ENCODE data around the gene SERINC1. TPM values are rescaled to one million over a fixed set of nuclear protein-coding genes. Genes with fewer than 3 reads are reported as not detected.

The SERINC1 gene
- total RNA-seq, 1 donor from 2014 or later = 143 TPM

- no peaks in the 10 kb centered on the region for H3K9me3 ChIP-seq (replicated peaks)
- TF ChIP-seq CTCF (IDR thresholded peaks at IDR 0.05; ENCODE audit: borderline replicate concordance) = no peak
- no peak overlapping the region for H3K4me3 ChIP-seq
- H3K27me3 ChIP-seq (ENCODE audit: low read depth) = no peaks in the 10 kb centered on the region
- no peak for DNase-seq
- intact Hi-C loops (cut with micrococcal nuclease) = no loop called here
- H3K27ac ChIP-seq (replicated peaks) = no peak overlapping the region
- peaks cover 50% of the 10 kb centered on the region for H3K4me1 ChIP-seq
- peaks cover 82% of the 10 kb centered on the region for H3K36me3 ChIP-seq
Measured at GRCh38 chr6:122454673-122455072, 16.9 kb downstream of the SERINC1 start.

- peaks cover 29% of the 10 kb centered on the region for H3K4me1 ChIP-seq
- no peak for TF ChIP-seq CTCF (IDR thresholded peaks at IDR 0.05; ENCODE audit: borderline replicate concordance)
- no peaks in the 10 kb centered on the region for H3K9me3 ChIP-seq (replicated peaks)
- H3K4me3 ChIP-seq = no peak overlapping the region
- no peak for DNase-seq
- H3K27me3 ChIP-seq (ENCODE audit: low read depth) = no peaks in the 10 kb centered on the region
- H3K36me3 ChIP-seq = peaks cover 94% of the 10 kb centered on the region
- intact Hi-C loops (cut with micrococcal nuclease) = no loop called here
- H3K27ac ChIP-seq (replicated peaks) = no peak overlapping the region
Measured at GRCh38 chr6:122452509-122452908, 19.1 kb downstream of the SERINC1 start.

GRCh38 chr6:122449069-122449468 is 22.5 kb downstream of the SERINC1 start:
- Histone ChIP-seq H3K4me3 (no peak overlapping the region), H3K4me1 (no peaks in the 10 kb centered on the region), H3K27me3 (ENCODE audit: low read depth) (no peaks in the 10 kb centered on the region), H3K27ac (replicated peaks) (no peak overlapping the region), H3K36me3 (peaks cover 96% of the 10 kb centered on the region), H3K9me3 (replicated peaks) (no peaks in the 10 kb centered on the region)
- TF ChIP-seq CTCF (IDR thresholded peaks at IDR 0.05; ENCODE audit: borderline replicate concordance) = no peak
- intact Hi-C loops (cut with micrococcal nuclease) = no loop called here
- DNase-seq = no peak

- H3K9me3 ChIP-seq (replicated peaks) = no peaks in the 10 kb centered on the region
- no peaks in the 10 kb centered on the region for H3K4me1 ChIP-seq
- no peaks in the 10 kb centered on the region for H3K27me3 ChIP-seq (ENCODE audit: low read depth)
- H3K27ac ChIP-seq (replicated peaks) = no peak overlapping the region
- no peak overlapping the region for H3K4me3 ChIP-seq
- H3K36me3 ChIP-seq = peaks cover 95% of the 10 kb centered on the region
- no peak for DNase-seq
- no peak for TF ChIP-seq CTCF (IDR thresholded peaks at IDR 0.05; ENCODE audit: borderline replicate concordance)
- intact Hi-C loops (cut with micrococcal nuclease) = no loop called here
Measured at GRCh38 chr6:122445274-122445673, 26.3 kb downstream of the SERINC1 start.

- Histone ChIP-seq H3K27me3 (ENCODE audit: low read depth) (no peaks in the 10 kb centered on the region), H3K36me3 (peaks cover 84% of the 10 kb centered on the region), H3K4me1 (no peaks in the 10 kb centered on the region), H3K4me3 (no peak overlapping the region), H3K9me3 (replicated peaks) (no peaks in the 10 kb centered on the region), H3K27ac (replicated peaks) (no peak overlapping the region)
- intact Hi-C loops (cut with micrococcal nuclease) = no loop called here
- no peak for DNase-seq
- TF ChIP-seq CTCF (IDR thresholded peaks at IDR 0.05; ENCODE audit: borderline replicate concordance) = no peak
Measured at GRCh38 chr6:122438975-122439374, 32.6 kb downstream of the SERINC1 start.

GRCh38 chr6:122432816-122433215 is 38.8 kb downstream of the SERINC1 start:
- H3K36me3 ChIP-seq = peaks cover 76% of the 10 kb centered on the region
- H3K9me3 ChIP-seq (replicated peaks) = no peaks in the 10 kb centered on the region
- H3K27me3 ChIP-seq (ENCODE audit: low read depth) = no peaks in the 10 kb centered on the region
- intact Hi-C loops (cut with micrococcal nuclease) = no loop called here
- peaks cover 7% of the 10 kb centered on the region for H3K4me1 ChIP-seq
- H3K4me3 ChIP-seq = no peak overlapping the region
- TF ChIP-seq CTCF (IDR thresholded peaks at IDR 0.05; ENCODE audit: borderline replicate concordance) = no peak
- no peak for DNase-seq
- no peak overlapping the region for H3K27ac ChIP-seq (replicated peaks)
